Measurements from ENCODE around the gene NAPB.

DNA sequence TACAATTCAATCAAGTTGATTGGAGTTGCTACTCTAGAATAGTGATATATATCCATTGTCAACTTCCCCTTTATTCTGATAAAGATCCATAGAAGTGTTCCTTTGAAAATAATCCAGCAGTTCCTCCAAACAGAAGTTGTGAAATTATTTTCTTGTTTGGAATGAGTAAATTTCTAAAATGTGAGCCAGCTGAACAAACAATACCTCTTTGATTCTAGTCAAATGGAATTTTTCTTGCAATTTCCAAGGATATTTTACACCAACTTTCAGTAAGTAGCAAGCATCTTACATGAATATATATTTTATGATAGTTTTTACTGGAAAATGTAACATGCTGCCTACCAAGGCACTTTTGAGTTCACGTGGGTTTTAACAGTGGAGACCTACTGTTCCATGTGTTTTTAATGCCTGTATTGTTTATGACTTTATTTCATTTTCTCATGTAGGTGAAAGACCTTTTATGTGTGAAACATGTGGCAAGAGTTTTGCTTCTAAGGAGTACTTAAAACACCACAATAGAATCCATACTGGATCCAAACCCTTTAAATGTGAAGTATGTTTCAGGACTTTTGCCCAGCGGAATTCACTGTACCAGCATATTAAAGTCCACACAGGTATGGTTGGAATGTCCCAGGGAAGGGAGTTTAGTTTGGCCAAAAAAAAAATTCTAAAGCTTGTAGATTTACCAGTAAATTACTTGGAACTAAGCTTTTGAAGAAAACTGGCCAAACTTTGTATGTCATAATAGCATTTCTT lies 52.8 kb downstream of the NAPB start:
- TF ChIP-seq CTCF (IDR thresholded peaks at IDR 0.05; ENCODE audit: low read length) (no peak), EZH2 (IDR thresholded peaks at IDR 0.05; ENCODE audit: borderline replicate concordance, low read length) (no peak)
